ENCODE measurements around the gene TICAM2. TPM values are rescaled to one million over a fixed set of nuclear protein-coding genes. Genes with fewer than 3 reads are reported as not detected.

Gene TICAM2
- total RNA-seq, 1 experiment from 2014 or later, result 1.0 TPM

DNA sequence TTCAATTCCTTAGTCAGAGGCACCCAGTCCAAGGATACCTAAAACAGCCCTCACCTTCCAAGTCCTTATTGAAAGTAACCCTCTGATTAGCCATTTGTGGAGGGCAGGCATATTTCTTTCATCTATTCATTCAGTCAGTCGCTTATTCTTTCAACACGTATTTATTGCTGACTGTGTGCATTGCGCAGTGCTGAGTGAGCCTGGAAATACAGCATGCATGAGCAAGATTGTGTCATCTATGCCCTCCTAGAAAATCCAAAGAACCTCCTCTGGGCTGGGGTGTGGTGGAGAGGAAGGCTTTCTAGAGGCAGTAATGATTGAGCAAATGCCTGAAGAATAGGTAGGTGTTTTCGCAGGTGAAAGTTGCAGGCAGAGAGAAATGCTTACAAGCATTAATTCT, 49.2 kb downstream of the TICAM2 start:
- Mint-ChIP-seq H3K36me3 (no peaks in the 10 kb centered on the region), H3K4me3 (no peak overlapping the region), H3K4me1 (peaks cover 40% of the 10 kb centered on the region), H3K27me3 (ENCODE audit: low read depth) (peaks cover 2% of the 10 kb centered on the region; the same call in 1 of the 2 replicates), H3K27ac (no peak overlapping the region), H3K9me3 (no peaks in the 10 kb centered on the region)
- POLR2A ChIA-PET, result no interaction called here
- CTCF ChIA-PET, result no interaction called here
- DNase-seq (ENCODE audit: low spot score), result no peak
- TF ChIP-seq, protein P1, sequence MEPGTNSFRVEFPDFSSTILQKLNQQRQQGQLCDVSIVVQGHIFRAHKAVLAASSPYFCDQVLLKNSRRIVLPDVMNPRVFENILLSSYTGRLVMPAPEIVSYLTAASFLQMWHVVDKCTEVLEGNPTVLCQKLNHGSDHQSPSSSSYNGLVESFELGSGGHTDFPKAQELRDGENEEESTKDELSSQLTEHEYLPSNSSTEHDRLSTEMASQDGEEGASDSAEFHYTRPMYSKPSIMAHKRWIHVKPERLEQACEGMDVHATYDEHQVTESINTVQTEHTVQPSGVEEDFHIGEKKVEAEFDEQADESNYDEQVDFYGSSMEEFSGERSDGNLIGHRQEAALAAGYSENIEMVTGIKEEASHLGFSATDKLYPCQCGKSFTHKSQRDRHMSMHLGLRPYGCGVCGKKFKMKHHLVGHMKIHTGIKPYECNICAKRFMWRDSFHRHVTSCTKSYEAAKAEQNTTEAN (CRISPR knock-in tag; IDR thresholded peaks at IDR 0.05), result no peak
- no peak for TF ChIP-seq TP53 (CRISPR knock-in tag; IDR thresholded peaks at IDR 0.05)
- no peak for TF ChIP-seq ZNF232 (CRISPR knock-in tag; IDR thresholded peaks at IDR 0.05)
- TF ChIP-seq GTF2I (CRISPR knock-in tag; conservative IDR thresholded peaks at IDR 0.05), result no peak
- TF ChIP-seq, protein P2, sequence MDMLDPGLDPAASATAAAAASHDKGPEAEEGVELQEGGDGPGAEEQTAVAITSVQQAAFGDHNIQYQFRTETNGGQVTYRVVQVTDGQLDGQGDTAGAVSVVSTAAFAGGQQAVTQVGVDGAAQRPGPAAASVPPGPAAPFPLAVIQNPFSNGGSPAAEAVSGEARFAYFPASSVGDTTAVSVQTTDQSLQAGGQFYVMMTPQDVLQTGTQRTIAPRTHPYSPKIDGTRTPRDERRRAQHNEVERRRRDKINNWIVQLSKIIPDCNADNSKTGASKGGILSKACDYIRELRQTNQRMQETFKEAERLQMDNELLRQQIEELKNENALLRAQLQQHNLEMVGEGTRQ (CRISPR knock-in tag; IDR thresholded peaks at IDR 0.05), result no peak
- TF ChIP-seq NFE2L1 (CRISPR knock-in tag; IDR thresholded peaks at IDR 0.05), result no peak
- no peak for TF ChIP-seq ZNF416 (CRISPR knock-in tag; IDR thresholded peaks at IDR 0.05)
- no peak for TF ChIP-seq EMX1 (CRISPR knock-in tag; IDR thresholded peaks at IDR 0.05)
- TF ChIP-seq NFYB (CRISPR knock-in tag; conservative IDR thresholded peaks at IDR 0.05; ENCODE audit: low read depth), result no peak
- no peak for TF ChIP-seq ZNF138 (CRISPR knock-in tag; conservative IDR thresholded peaks at IDR 0.05)
- no peak for TF ChIP-seq FOXP1 (CRISPR knock-in tag; IDR thresholded peaks at IDR 0.05; ENCODE audit: borderline replicate concordance)
- TF ChIP-seq, protein P3, sequence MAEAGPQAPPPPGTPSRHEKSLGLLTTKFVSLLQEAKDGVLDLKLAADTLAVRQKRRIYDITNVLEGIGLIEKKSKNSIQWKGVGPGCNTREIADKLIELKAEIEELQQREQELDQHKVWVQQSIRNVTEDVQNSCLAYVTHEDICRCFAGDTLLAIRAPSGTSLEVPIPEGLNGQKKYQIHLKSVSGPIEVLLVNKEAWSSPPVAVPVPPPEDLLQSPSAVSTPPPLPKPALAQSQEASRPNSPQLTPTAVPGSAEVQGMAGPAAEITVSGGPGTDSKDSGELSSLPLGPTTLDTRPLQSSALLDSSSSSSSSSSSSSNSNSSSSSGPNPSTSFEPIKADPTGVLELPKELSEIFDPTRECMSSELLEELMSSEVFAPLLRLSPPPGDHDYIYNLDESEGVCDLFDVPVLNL (CRISPR knock-in tag; IDR thresholded peaks at IDR 0.05; ENCODE audit: borderline replicate concordance, low read depth), result no peak
- TF ChIP-seq ZBTB21 (CRISPR knock-in tag; IDR thresholded peaks at IDR 0.05; ENCODE audit: borderline replicate concordance), result no peak
- ATAC-seq, result no peak

DNA sequence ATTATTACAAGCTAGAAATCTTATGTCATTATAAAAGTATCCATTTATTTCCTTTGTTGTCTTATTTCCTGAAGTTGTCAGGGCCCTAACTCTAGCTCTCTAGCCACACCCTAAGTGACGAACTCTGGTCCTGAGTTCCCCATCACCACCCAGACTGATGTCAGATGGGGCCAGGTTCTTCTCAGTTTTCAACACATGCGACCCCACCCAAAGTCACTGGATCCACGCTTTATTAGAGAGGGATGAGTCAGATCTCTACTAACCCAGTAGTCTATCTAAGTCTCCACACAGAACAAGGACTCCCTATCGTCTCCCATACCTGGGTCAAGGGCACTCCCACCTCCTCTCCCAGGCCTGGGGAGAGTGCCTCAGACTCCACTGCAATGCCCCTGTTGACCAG, 50.9 kb downstream of the TICAM2 start:
- no peak for DNase-seq (ENCODE audit: low spot score)
- Mint-ChIP-seq H3K27me3 (ENCODE audit: low read depth) (peaks cover 2% of the 10 kb centered on the region; the same call in 1 of the 2 replicates), H3K27ac (no peak overlapping the region), H3K4me1 (peaks cover 24% of the 10 kb centered on the region), H3K36me3 (peaks cover 3% of the 10 kb centered on the region), H3K9me3 (peaks cover 5% of the 10 kb centered on the region), H3K4me3 (no peak overlapping the region)
- no peak for ATAC-seq
- ChIA-PET POLR2A (no interaction called here), CTCF (interaction anchor here (1.0 to 1.7 kb wide), 2 partner anchors 21 to 23 kb away, joined by 5 to 10 read pairs; no protein-coding TSS in a partner anchor)
- TF ChIP-seq, protein P4, sequence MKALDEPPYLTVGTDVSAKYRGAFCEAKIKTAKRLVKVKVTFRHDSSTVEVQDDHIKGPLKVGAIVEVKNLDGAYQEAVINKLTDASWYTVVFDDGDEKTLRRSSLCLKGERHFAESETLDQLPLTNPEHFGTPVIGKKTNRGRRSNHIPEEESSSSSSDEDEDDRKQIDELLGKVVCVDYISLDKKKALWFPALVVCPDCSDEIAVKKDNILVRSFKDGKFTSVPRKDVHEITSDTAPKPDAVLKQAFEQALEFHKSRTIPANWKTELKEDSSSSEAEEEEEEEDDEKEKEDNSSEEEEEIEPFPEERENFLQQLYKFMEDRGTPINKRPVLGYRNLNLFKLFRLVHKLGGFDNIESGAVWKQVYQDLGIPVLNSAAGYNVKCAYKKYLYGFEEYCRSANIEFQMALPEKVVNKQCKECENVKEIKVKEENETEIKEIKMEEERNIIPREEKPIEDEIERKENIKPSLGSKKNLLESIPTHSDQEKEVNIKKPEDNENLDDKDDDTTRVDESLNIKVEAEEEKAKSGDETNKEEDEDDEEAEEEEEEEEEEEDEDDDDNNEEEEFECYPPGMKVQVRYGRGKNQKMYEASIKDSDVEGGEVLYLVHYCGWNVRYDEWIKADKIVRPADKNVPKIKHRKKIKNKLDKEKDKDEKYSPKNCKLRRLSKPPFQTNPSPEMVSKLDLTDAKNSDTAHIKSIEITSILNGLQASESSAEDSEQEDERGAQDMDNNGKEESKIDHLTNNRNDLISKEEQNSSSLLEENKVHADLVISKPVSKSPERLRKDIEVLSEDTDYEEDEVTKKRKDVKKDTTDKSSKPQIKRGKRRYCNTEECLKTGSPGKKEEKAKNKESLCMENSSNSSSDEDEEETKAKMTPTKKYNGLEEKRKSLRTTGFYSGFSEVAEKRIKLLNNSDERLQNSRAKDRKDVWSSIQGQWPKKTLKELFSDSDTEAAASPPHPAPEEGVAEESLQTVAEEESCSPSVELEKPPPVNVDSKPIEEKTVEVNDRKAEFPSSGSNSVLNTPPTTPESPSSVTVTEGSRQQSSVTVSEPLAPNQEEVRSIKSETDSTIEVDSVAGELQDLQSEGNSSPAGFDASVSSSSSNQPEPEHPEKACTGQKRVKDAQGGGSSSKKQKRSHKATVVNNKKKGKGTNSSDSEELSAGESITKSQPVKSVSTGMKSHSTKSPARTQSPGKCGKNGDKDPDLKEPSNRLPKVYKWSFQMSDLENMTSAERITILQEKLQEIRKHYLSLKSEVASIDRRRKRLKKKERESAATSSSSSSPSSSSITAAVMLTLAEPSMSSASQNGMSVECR (CRISPR knock-in tag; IDR thresholded peaks at IDR 0.05; ENCODE audit: borderline replicate concordance), result no peak
- TF ChIP-seq, protein P5, sequence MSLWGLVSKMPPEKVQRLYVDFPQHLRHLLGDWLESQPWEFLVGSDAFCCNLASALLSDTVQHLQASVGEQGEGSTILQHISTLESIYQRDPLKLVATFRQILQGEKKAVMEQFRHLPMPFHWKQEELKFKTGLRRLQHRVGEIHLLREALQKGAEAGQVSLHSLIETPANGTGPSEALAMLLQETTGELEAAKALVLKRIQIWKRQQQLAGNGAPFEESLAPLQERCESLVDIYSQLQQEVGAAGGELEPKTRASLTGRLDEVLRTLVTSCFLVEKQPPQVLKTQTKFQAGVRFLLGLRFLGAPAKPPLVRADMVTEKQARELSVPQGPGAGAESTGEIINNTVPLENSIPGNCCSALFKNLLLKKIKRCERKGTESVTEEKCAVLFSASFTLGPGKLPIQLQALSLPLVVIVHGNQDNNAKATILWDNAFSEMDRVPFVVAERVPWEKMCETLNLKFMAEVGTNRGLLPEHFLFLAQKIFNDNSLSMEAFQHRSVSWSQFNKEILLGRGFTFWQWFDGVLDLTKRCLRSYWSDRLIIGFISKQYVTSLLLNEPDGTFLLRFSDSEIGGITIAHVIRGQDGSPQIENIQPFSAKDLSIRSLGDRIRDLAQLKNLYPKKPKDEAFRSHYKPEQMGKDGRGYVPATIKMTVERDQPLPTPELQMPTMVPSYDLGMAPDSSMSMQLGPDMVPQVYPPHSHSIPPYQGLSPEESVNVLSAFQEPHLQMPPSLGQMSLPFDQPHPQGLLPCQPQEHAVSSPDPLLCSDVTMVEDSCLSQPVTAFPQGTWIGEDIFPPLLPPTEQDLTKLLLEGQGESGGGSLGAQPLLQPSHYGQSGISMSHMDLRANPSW (CRISPR knock-in tag; conservative IDR thresholded peaks at IDR 0.05; ENCODE audit: low read depth), result no peak
- TF ChIP-seq FOXJ3 (CRISPR knock-in tag; IDR thresholded peaks at IDR 0.05; ENCODE audit: borderline replicate concordance) (no peak), ZNF219 (CRISPR knock-in tag; IDR thresholded peaks at IDR 0.05; ENCODE audit: borderline replicate concordance) (no peak), ZNF317 (CRISPR knock-in tag; IDR thresholded peaks at IDR 0.05; ENCODE audit: borderline replicate concordance, low read depth) (no peak), ZNF671 (CRISPR knock-in tag; IDR thresholded peaks at IDR 0.05) (no peak), RELA (CRISPR knock-in tag; IDR thresholded peaks at IDR 0.05; ENCODE audit: borderline replicate concordance) (no peak), MYBL2 (CRISPR knock-in tag; IDR thresholded peaks at IDR 0.05) (no peak), ZNF396 (CRISPR knock-in tag; IDR thresholded peaks at IDR 0.05; ENCODE audit: borderline replicate concordance) (no peak)
- TF ChIP-seq, protein P6, sequence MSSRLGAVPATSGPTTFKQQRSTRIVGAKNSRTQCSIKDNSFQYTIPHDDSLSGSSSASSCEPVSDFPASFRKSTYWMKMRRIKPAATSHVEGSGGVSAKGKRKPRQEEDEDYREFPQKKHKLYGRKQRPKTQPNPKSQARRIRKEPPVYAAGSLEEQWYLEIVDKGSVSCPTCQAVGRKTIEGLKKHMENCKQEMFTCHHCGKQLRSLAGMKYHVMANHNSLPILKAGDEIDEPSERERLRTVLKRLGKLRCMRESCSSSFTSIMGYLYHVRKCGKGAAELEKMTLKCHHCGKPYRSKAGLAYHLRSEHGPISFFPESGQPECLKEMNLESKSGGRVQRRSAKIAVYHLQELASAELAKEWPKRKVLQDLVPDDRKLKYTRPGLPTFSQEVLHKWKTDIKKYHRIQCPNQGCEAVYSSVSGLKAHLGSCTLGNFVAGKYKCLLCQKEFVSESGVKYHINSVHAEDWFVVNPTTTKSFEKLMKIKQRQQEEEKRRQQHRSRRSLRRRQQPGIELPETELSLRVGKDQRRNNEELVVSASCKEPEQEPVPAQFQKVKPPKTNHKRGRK (CRISPR knock-in tag; IDR thresholded peaks at IDR 0.05; ENCODE audit: borderline replicate concordance), result no peak
- TF ChIP-seq, protein P7, sequence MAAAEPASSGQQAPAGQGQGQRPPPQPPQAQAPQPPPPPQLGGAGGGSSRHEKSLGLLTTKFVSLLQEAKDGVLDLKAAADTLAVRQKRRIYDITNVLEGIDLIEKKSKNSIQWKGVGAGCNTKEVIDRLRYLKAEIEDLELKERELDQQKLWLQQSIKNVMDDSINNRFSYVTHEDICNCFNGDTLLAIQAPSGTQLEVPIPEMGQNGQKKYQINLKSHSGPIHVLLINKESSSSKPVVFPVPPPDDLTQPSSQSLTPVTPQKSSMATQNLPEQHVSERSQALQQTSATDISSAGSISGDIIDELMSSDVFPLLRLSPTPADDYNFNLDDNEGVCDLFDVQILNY (CRISPR knock-in tag; IDR thresholded peaks at IDR 0.05), result no peak
